CD14-positive monocyte (primary cell): ENCODE results near the gene MOB3B. TPM values are rescaled to one million over a fixed set of nuclear protein-coding genes. Genes with fewer than 3 reads are reported as not detected.

Experiments
- DNase-seq, 3 donors: peaks; one replicate each; pipeline ENCODE4 v3.0.0-alpha.2; 2011 to 2022
- H2AFZ ChIP-seq: 2 replicates; pipeline ENCODE4 v1.6.0; 2012; ENCODE audit warnings: mild to moderate bottlenecking, low read depth, low read length, inconsistent platforms; ENCODE audit not compliant: insufficient read depth, poor library complexity, severe bottlenecking
- H3K27ac ChIP-seq, 2 donors: 1 replicate in 1 of 2; 2 replicates in 1 of 2; pipeline ENCODE4 v1.5.1; 2012 to 2013; ENCODE audit warnings: low read length in 2 of 2, control low read depth in 1 of 2, inconsistent platforms in 1 of 2, low read depth in 1 of 2, mild to moderate bottlenecking in 1 of 2
- H3K27me3 ChIP-seq, 2 donors: one replicate each; pipeline versions ENCODE4 v1.6.0 to v1.6.1; 2011 to 2013; ENCODE audit warnings: low read length in 2 of 2; ENCODE audit not compliant: control insufficient read depth in 2 of 2, insufficient read depth in 2 of 2
- H3K36me3 ChIP-seq, 2 donors: replicated peaks in 1 of 2; 1 replicate in 1 of 2; 2 replicates in 1 of 2; pipeline versions ENCODE4 v1.5.1 to v1.6.1; 2012 to 2013; ENCODE audit warnings: low read length in 2 of 2, control low read depth in 1 of 2, inconsistent platforms in 1 of 2, mild to moderate bottlenecking in 1 of 2; ENCODE audit not compliant: insufficient read depth in 2 of 2, control insufficient read depth in 1 of 2
- H3K4me1 ChIP-seq, 2 donors: 1 replicate in 1 of 2; 2 replicates in 1 of 2; pipeline versions ENCODE4 v1.5.1 to v1.6.1; 2012 to 2013; ENCODE audit warnings: low read length in 2 of 2, control low read depth in 1 of 2, inconsistent platforms in 1 of 2, mild to moderate bottlenecking in 1 of 2, moderate library complexity in 1 of 2; ENCODE audit not compliant: insufficient read depth in 2 of 2, control insufficient read depth in 1 of 2
- H3K4me2 ChIP-seq: replicated peaks from 2 replicates; pipeline ENCODE3; 2012; ENCODE audit warnings: low read length, moderate library complexity, mild to moderate bottlenecking; ENCODE audit not compliant: poor library complexity, severe bottlenecking; ENCODE audit errors: extremely low read depth
- H3K4me3 ChIP-seq, 3 experiments: fragments of 200-600 bp in 1 of 3; sonication (generic) in 1 of 3; replicated peaks in 1 of 3; 1 replicate in 2 of 3; 2 replicates in 1 of 3; pipeline ENCODE4 v1.5.1; 2011 to 2013; ENCODE audit warnings: low read length in 3 of 3, mild to moderate bottlenecking in 3 of 3, control low read depth in 2 of 3, low read depth in 2 of 3, inconsistent platforms in 1 of 3, moderate library complexity in 1 of 3
- H3K79me2 ChIP-seq: 2 replicates; pipeline ENCODE4 v1.6.0; 2012; ENCODE audit warnings: mild to moderate bottlenecking, control low read depth, inconsistent platforms, low read length, moderate library complexity; ENCODE audit not compliant: insufficient read depth
- H3K9ac ChIP-seq: 2 replicates; pipeline ENCODE4 v1.6.0; 2017; ENCODE audit warnings: low read length, mild to moderate bottlenecking; ENCODE audit not compliant: insufficient read depth, poor library complexity, severe bottlenecking
- H3K9me3 ChIP-seq, 2 donors: replicated peaks in 1 of 2; 1 replicate in 1 of 2; 2 replicates in 1 of 2; pipeline versions ENCODE4 v1.5.1 to v1.6.1; 2012 to 2013; ENCODE audit warnings: low read length in 2 of 2, control low read depth in 1 of 2; ENCODE audit not compliant: control insufficient read depth in 1 of 2, insufficient read depth in 1 of 2
- H4K20me1 ChIP-seq: 2 replicates; pipeline ENCODE4 v1.6.0; 2012; ENCODE audit warnings: mild to moderate bottlenecking, low read length, control low read depth, moderate library complexity; ENCODE audit not compliant: insufficient read depth
- H3K27ac Mint-ChIP-seq, 7 donors: one replicate each; pipeline ENCODE4 v1.8.0; 2020; ENCODE audit warnings: mild to moderate bottlenecking in 7 of 7, mixed read lengths in 7 of 7, moderate library complexity in 6 of 7, inconsistent platforms in 2 of 7
- H3K27me3 Mint-ChIP-seq, 3 donors: one replicate each; pipeline ENCODE4 v1.8.0; 2021 to 2022; ENCODE audit warnings: low read depth in 3 of 3, mild to moderate bottlenecking in 3 of 3, mixed read lengths in 3 of 3, moderate library complexity in 3 of 3, inconsistent platforms in 1 of 3
- H3K36me3 Mint-ChIP-seq, 2 donors: one replicate each; pipeline ENCODE4 v1.8.0; 2020; ENCODE audit warnings: mixed read lengths in 2 of 2, inconsistent platforms in 1 of 2, mild to moderate bottlenecking in 1 of 2
- H3K4me1 Mint-ChIP-seq: one replicate; pipeline ENCODE4 v1.8.0; 2020; ENCODE audit warnings: mild to moderate bottlenecking, mixed read lengths
- H3K4me3 Mint-ChIP-seq, 2 donors: one replicate each; pipeline ENCODE4 v1.8.0; 2020; ENCODE audit warnings: mild to moderate bottlenecking in 2 of 2, mixed read lengths in 2 of 2, moderate library complexity in 1 of 2
- H3K9me3 Mint-ChIP-seq, 7 donors: one replicate each; pipeline ENCODE4 v1.8.0; 2020 to 2022; ENCODE audit warnings: mixed read lengths in 7 of 7, mild to moderate bottlenecking in 6 of 7, moderate library complexity in 6 of 7, inconsistent platforms in 2 of 7
- WGBS: methylation state at CpG from one replicate; pipeline ENCODE4 v1.1.5; 2013; ENCODE audit warnings: missing lambda C conversion rate; ENCODE audit not compliant: insufficient coverage; 5-methylcytosine and 5-hydroxymethylcytosine counted together
- intact Hi-C, 2 donors: fragments of 100-400 bp; cut with micrococcal nuclease; formaldehyde crosslinking; loops; one replicate each; pipeline versions ENCODE4 v1.15.0 to v1.15.1; 2023
- polyA plus RNA-seq, 3 donors: library from polyadenylated mRNA; depleted of rRNA in 1 of 3; unstranded in 2 of 3; stranded (reverse) in 1 of 3; fragments of 300-500 nt in 2 of 3; fragments of >200 nt in 1 of 3; fragmentation: Illumina TruSeq in 2 of 3; gene quantifications; 1 replicate in 2 of 3; 2 replicates in 1 of 3; pipeline ENCODE4 v1.2.3, GENCODE V29; 2012 to 2021
- TF ChIP-seq, protein P1 (sequence below): fragments of 200-600 bp; IDR thresholded peaks from one replicate; pipeline ENCODE4 v1.8.0; 2022; ENCODE audit warnings: antibody characterized with exemption, mild to moderate bottlenecking

Gene MOB3B
- polyA plus RNA-seq, 3 donors, result 1.2 to 2.2 (median 1.4) TPM

DNA sequence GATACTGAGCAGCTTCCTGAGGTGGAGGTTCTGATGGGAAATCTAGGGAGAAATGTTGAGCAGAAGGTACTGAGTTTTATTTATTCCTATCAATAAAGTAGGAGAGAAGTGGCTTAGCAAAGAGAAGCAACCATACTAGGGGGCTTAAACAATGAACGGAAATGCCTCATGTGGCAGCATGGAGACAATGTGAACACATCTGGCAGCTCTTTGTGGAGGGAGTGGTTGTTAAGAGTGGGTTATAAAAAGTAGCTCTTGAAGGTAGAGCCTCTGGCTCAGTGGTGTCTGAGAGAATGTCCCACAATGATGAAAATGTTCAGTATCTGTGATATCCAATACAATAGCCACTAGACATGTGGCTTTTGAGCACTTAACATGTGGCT lies 179.9 kb downstream of the MOB3B start:
- H3K79me2 ChIP-seq, result no peaks in the 10 kb centered on the region
- peaks cover 0 to 3% (median 3%) of the 10 kb centered on the region in 3 donors for H3K27me3 Mint-ChIP-seq

GRCh38 chr9:27348785-27349697 lies 180.6 kb downstream of the MOB3B start:
- H3K4me2 ChIP-seq, result no peak overlapping the region
- peaks cover 42 to 46% of the 10 kb centered on the region in 2 donors for H3K4me1 ChIP-seq
- no peaks in the 10 kb centered on the region for H3K9me3 ChIP-seq
- H3K27ac ChIP-seq, result no peak overlapping the region
- H3K4me1 Mint-ChIP-seq, result peaks cover 46% of the 10 kb centered on the region
- H3K9me3 Mint-ChIP-seq, result no peaks in the 10 kb centered on the region
- TF ChIP-seq, protein P1, sequence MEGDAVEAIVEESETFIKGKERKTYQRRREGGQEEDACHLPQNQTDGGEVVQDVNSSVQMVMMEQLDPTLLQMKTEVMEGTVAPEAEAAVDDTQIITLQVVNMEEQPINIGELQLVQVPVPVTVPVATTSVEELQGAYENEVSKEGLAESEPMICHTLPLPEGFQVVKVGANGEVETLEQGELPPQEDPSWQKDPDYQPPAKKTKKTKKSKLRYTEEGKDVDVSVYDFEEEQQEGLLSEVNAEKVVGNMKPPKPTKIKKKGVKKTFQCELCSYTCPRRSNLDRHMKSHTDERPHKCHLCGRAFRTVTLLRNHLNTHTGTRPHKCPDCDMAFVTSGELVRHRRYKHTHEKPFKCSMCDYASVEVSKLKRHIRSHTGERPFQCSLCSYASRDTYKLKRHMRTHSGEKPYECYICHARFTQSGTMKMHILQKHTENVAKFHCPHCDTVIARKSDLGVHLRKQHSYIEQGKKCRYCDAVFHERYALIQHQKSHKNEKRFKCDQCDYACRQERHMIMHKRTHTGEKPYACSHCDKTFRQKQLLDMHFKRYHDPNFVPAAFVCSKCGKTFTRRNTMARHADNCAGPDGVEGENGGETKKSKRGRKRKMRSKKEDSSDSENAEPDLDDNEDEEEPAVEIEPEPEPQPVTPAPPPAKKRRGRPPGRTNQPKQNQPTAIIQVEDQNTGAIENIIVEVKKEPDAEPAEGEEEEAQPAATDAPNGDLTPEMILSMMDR, result no peak
- 98% methylated on average over 5 of the region's 5 CpGs for WGBS
- peaks cover 0 to 3% (median 3%) of the 10 kb centered on the region in 3 donors for H3K27me3 Mint-ChIP-seq
- H3K4me3 Mint-ChIP-seq, result no peak overlapping the region
- no peaks in the 10 kb centered on the region for H4K20me1 ChIP-seq
- intact Hi-C loops, result no loop called here
- no peak overlapping the region for H2AFZ ChIP-seq
- no peaks in the 10 kb centered on the region for H3K79me2 ChIP-seq
- no peaks in the 10 kb centered on the region for H3K36me3 ChIP-seq
- no peaks in the 10 kb centered on the region for H3K27me3 ChIP-seq
- DNase-seq, result no peak
- no peak overlapping the region for H3K4me3 ChIP-seq
- H3K27ac Mint-ChIP-seq, result no peak overlapping the region
- no peak overlapping the region for H3K9ac ChIP-seq
- peaks cover 3 to 11% of the 10 kb centered on the region in 2 donors for H3K36me3 Mint-ChIP-seq

More for the DNA sequence above, 179.9 kb downstream of the MOB3B start:
- Histone ChIP-seq H3K27ac (no peak overlapping the region), H3K27me3 (no peaks in the 10 kb centered on the region), H4K20me1 (no peaks in the 10 kb centered on the region), H3K4me2 (no peak overlapping the region), H3K36me3 (no peaks in the 10 kb centered on the region), H3K4me3 (no peak overlapping the region), H3K9ac (no peak overlapping the region), H3K9me3 (no peaks in the 10 kb centered on the region), H3K4me1 (peaks cover 47 to 48% of the 10 kb centered on the region in 2 donors), H2AFZ (no peak overlapping the region)
- peaks cover 3 to 15% of the 10 kb centered on the region in 2 donors for H3K36me3 Mint-ChIP-seq
- H3K4me3 Mint-ChIP-seq, result no peak overlapping the region
- TF ChIP-seq, protein P1, result no peak
- DNase-seq, result no peak
- intact Hi-C loops, result no loop called here
- peaks cover 51% of the 10 kb centered on the region for H3K4me1 Mint-ChIP-seq
- H3K9me3 Mint-ChIP-seq, result no peaks in the 10 kb centered on the region
- 100% methylated on average over 1 of the region's 1 CpG for WGBS
- no peak overlapping the region for H3K27ac Mint-ChIP-seq
